ENCODE measurements around the gene ETFBKMT.

ETFBKMT gene

GRCh38 chr12:31633464-31633863 is 26.0 kb upstream of the ETFBKMT start:
- Histone ChIP-seq H3K4me1 (no peaks in the 10 kb centered on the region), H3K4me3 (ENCODE audit: low read depth, low read length) (no peak overlapping the region), H3K27me3 (no peaks in the 10 kb centered on the region), H3K9me3 (no peaks in the 10 kb centered on the region), H3K36me3 (peaks cover 16% of the 10 kb centered on the region; the same call in 1 of the 2 replicates)
- no peak for DNase-seq
- no peak for TF ChIP-seq CTCF (IDR thresholded peaks at IDR 0.05; ENCODE audit: low read depth, low read length)

DNA sequence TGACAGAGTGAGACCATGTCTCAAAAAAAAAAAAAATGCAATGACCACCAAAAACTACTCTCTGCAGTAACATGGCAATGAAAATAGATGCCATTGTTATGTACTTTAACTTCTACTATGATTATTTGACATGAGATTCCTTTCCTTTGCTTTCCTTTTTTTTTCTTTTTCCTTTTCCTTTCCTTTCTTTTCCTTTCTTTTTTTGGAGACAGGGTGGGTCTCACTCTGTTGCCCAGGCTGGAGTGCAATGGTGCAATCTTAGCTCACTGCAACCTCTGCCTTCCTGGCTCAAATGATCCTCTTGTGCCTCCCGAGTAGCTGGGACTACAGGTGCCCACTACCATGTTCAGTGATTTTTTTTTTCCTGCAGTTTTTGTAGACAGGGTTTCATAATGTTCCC is 24.9 kb upstream of the ETFBKMT start:
- Histone ChIP-seq H3K9me3 (no peaks in the 10 kb centered on the region), H3K4me3 (ENCODE audit: low read depth, low read length) (no peak overlapping the region), H3K36me3 (peaks cover 16% of the 10 kb centered on the region; the same call in 1 of the 2 replicates), H3K4me1 (no peaks in the 10 kb centered on the region), H3K27me3 (no peaks in the 10 kb centered on the region)
- DNase-seq, result no peak
- TF ChIP-seq CTCF (IDR thresholded peaks at IDR 0.05; ENCODE audit: low read depth, low read length), result no peak

DNA sequence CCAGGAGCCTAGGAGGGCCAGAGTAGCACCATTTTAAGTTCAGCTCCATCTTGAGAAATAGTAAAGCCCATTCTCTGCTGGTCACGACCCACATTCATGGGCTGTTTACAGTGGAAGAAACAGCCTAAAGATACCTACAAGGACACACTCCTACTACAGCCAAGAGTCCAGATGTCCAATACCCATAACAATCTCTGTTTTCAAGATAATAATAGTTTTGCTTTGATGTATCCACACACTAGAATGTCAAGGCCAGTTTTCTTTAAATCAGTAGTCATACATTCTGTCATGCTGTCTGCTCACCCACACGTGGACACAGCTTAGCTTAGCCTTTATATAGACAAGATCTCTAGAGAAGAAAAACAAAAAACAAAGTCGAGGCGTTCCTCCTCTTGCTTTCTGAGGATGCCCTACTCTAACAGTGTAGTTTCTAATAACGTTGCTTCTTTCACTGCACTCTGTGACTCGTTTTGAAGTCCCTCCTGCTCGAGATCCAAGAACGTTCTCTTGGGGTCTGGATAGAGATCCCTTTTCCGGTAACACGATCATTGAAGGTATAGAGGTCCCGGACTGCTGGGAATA is 17.9 kb upstream of the ETFBKMT start:
- H3K9me3 ChIP-seq, result no peaks in the 10 kb centered on the region
- no peaks in the 10 kb centered on the region for H3K27me3 ChIP-seq
- TF ChIP-seq CTCF (IDR thresholded peaks at IDR 0.05; ENCODE audit: low read depth, low read length), result no peak
- no peak overlapping the region for H3K4me3 ChIP-seq (ENCODE audit: low read depth, low read length)
- DNase-seq, result no peak
- no peaks in the 10 kb centered on the region for H3K4me1 ChIP-seq
- peaks cover 35% of the 10 kb centered on the region for H3K36me3 ChIP-seq

DNA sequence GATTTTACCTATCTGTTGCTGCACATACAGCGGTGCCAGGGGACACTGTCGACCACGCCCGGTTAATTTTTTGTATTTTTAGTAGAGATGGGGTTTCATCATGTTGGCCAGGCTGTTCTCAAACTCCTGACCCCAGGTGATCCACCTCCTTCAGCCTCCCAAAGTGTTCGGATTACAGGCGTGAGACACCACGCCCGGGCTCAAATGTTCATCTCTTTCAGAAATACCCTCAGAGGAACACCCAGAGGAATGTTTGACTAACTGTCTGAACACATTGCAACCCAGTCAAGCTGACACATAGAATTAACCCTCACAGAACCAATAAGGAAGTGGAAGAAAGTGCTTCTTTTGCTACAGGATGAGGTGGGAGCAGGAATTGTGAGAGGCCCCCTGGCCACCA is 15.0 kb upstream of the ETFBKMT start:
- Histone ChIP-seq H3K9me3 (no peaks in the 10 kb centered on the region), H3K27me3 (no peaks in the 10 kb centered on the region), H3K4me3 (ENCODE audit: low read depth, low read length) (no peak overlapping the region), H3K36me3 (peaks cover 35% of the 10 kb centered on the region), H3K4me1 (peaks cover 4% of the 10 kb centered on the region; the same call in 1 of the 2 replicates)
- DNase-seq, result no peak
- no peak for TF ChIP-seq CTCF (IDR thresholded peaks at IDR 0.05; ENCODE audit: low read depth, low read length)

GRCh38 chr12:31645924-31646323 is 13.6 kb upstream of the ETFBKMT start:
- peaks cover 4% of the 10 kb centered on the region; the same call in 1 of the 2 replicates for H3K4me1 ChIP-seq
- H3K27me3 ChIP-seq, result no peaks in the 10 kb centered on the region
- DNase-seq, result no peak
- H3K4me3 ChIP-seq (ENCODE audit: low read depth, low read length), result no peak overlapping the region
- H3K36me3 ChIP-seq, result peaks cover 35% of the 10 kb centered on the region
- no peaks in the 10 kb centered on the region for H3K9me3 ChIP-seq
- no peak for TF ChIP-seq CTCF (IDR thresholded peaks at IDR 0.05; ENCODE audit: low read depth, low read length)

- peaks cover 4% of the 10 kb centered on the region; the same call in 1 of the 2 replicates for H3K4me1 ChIP-seq
- DNase-seq, result peak; percentile 33
- TF ChIP-seq CTCF (IDR thresholded peaks at IDR 0.05; ENCODE audit: low read depth, low read length), result no peak
- no peak overlapping the region for H3K4me3 ChIP-seq (ENCODE audit: low read depth, low read length)
- H3K36me3 ChIP-seq, result peaks cover 28% of the 10 kb centered on the region
- no peaks in the 10 kb centered on the region for H3K27me3 ChIP-seq
- H3K9me3 ChIP-seq, result no peaks in the 10 kb centered on the region
These were observed 12.4 kb upstream of the ETFBKMT start for GRCh38 chr12:31647086-31647491.

Measured in BE2C (cell line).